HepG2 (cell line): ENCODE results near the gene DNAJC1. TPM values are rescaled to one million over a fixed set of nuclear protein-coding genes. Genes with fewer than 3 reads are reported as not detected.
"Not testable (repeated sequence)": the region's sequence is repeated elsewhere in the genome, so short reads cannot be mapped to it uniquely, and the experiment has no call there.

ENCODE experiments used
- ATAC-seq: fragments of 200-7000 bp; cut with Tn5 transposase; 3 replicates; pipeline ENCODE4 v1.9.1; 2020; ENCODE audit warnings: mild to moderate bottlenecking, moderate library complexity
- BruUV-seq: library from RNA; stranded (reverse); fragments of 400-500 nt; replicated peaks from 2 replicates; lab custom pipeline; 2021; lab: Mats Ljungman, UMichigan
- CTCF ChIA-PET: fragments of 300-600 bp; formaldehyde crosslinking; extraction: SDS; loops from one replicate; lab custom pipeline; 2021; ENCODE audit warnings: low total read pairs, inconsistent platforms, low intra/inter-chr PET ratio; lab: Yijun Ruan, JAX
- POLR2A ChIA-PET: fragments of 350-600 bp; sonication (Branson Sonifier 250); formaldehyde crosslinking; loops from one replicate; lab custom pipeline; 2020; ENCODE audit warnings: antibody characterized with exemption, inconsistent platforms; lab: Yijun Ruan, JAX
- DNase-seq: peaks from one replicate; pipeline ENCODE4 v3.0.0-alpha.2; 2015; ENCODE audit warnings: low spot score
- FAIRE-seq: peaks from 3 replicates; lab custom pipeline; 2011; peaks lifted over from hg19 to GRCh38; lab: Jason Lieb, UNC
- H2AFZ ChIP-seq: one replicate; pipeline ENCODE4 v1.6.1; 2011; ENCODE audit warnings: low read length, inconsistent platforms
- H3K27ac ChIP-seq: fragments of 300-600 bp; 3 replicates; pipeline ENCODE4 v1.8.0; 2011; ENCODE audit warnings: mixed run types, mild to moderate bottlenecking, mixed read lengths, low read length, inconsistent platforms; ENCODE audit not compliant: insufficient read depth; ENCODE audit errors: extremely low read length
- H3K27me3 ChIP-seq, 2 experiments: fragments of 200-600 bp in 1 of 2; 2 replicates in 1 of 2; 3 replicates in 1 of 2; pipeline versions ENCODE4 v1.6.0 to v1.8.0; 2011; ENCODE audit warnings: low read length in 2 of 2, mild to moderate bottlenecking in 2 of 2, moderate library complexity in 2 of 2, inconsistent platforms in 1 of 2; ENCODE audit not compliant: insufficient read depth in 2 of 2, control insufficient read depth in 1 of 2
- H3K36me3 ChIP-seq, 2 experiments: fragments of 200-600 bp in 1 of 2; replicated peaks in 1 of 2; 2 replicates in 1 of 2; 3 replicates in 1 of 2; pipeline versions ENCODE4 v1.5.1 to v1.8.0; 2011; ENCODE audit warnings: low read length in 2 of 2, inconsistent platforms in 1 of 2; ENCODE audit not compliant: insufficient read depth in 2 of 2, control insufficient read depth in 1 of 2
- H3K4me1 ChIP-seq: 2 replicates; pipeline ENCODE4 v1.5.1; 2012; ENCODE audit warnings: low read length, inconsistent platforms; ENCODE audit not compliant: insufficient read depth
- H3K4me2 ChIP-seq: 2 replicates; pipeline ENCODE4 v1.6.0; 2011; ENCODE audit warnings: low read depth, low read length, inconsistent platforms
- H3K4me3 ChIP-seq, 3 experiments: fragments of 200-600 bp in 1 of 3; sonication (generic), shearing (Covaris generic) in 1 of 3; replicated peaks in 1 of 3; 2 replicates each; pipeline ENCODE4 v1.5.1; 2011 to 2016; ENCODE audit warnings: low read length in 3 of 3, inconsistent platforms in 2 of 3, low read depth in 2 of 3, mild to moderate bottlenecking in 2 of 3, control low read depth in 1 of 3, mixed read lengths in 1 of 3; ENCODE audit not compliant: insufficient read depth in 1 of 3
- H3K79me2 ChIP-seq: one replicate; pipeline ENCODE4 v1.6.1; 2011; ENCODE audit warnings: low read length, inconsistent platforms; ENCODE audit not compliant: insufficient read depth
- H3K9ac ChIP-seq: 2 replicates; pipeline ENCODE4 v1.6.0; 2011; ENCODE audit warnings: mild to moderate bottlenecking, low read depth, low read length, inconsistent platforms; ENCODE audit not compliant: insufficient read depth
- H3K9me3 ChIP-seq: 2 replicates; pipeline ENCODE4 v1.5.1; 2012; ENCODE audit warnings: mild to moderate bottlenecking, low read length
- H4K20me1 ChIP-seq: 2 replicates; pipeline ENCODE4 v1.6.0; 2011; ENCODE audit warnings: inconsistent platforms, mild to moderate bottlenecking, low read length, moderate library complexity; ENCODE audit not compliant: insufficient read depth
- FOXA1 ChIP-seq, 2 experiments: fragments of 450-650 bp in 1 of 2; sonication (generic) in 1 of 2; formaldehyde crosslinking in 1 of 2; IDR thresholded peaks; 2 replicates each; pipeline versions ENCODE4 v1.4.0 to v1.6.1; 2016 to 2020; ENCODE audit warnings: missing genetic modification reagents in 1 of 2
- FOXA3 ChIP-seq: IDR thresholded peaks from 2 replicates; pipeline ENCODE4 v1.6.1; 2016; ENCODE audit warnings: missing genetic modification reagents, missing compliant biosample characterization
- ZMYM4 ChIP-seq: sonication (generic); formaldehyde crosslinking; IDR thresholded peaks from 2 replicates; pipeline ENCODE4 v1.8.1; 2023; ENCODE audit warnings: mild to moderate bottlenecking, missing genetic modification reagents
- WGBS: methylation state at CpG from one replicate; pipeline ENCODE4 v1.1.6; 2017; ENCODE audit warnings: low lambda C conversion rate; 5-methylcytosine and 5-hydroxymethylcytosine counted together
- in situ Hi-C: cut with HindIII; loops from 2 replicates; pipeline ENCODE4 v1.10.0; 2017; ENCODE audit warnings: low pct_unique_long_range_greater_than_20kb; ENCODE audit not compliant: extremely low pct_ligation_motif_present
- intact Hi-C: fragments of 100-400 bp; cut with micrococcal nuclease; formaldehyde crosslinking; loops from one replicate; pipeline ENCODE4 v1.10.0; 2022; ENCODE audit not compliant: unreplicated experiment
- polyA plus RNA-seq, 8 experiments: library from polyadenylated mRNA; depleted of rRNA in 3 of 8; stranded (reverse) in 7 of 8; unstranded in 1 of 8; fragments of >200 nt; fragmentation: Illumina TruSeq in 4 of 8; extraction: Trizol in 4 of 8; gene quantifications; 2 replicates each; pipeline versions ENCODE4 v1.2.1 to v1.2.3, GENCODE V29; 2011 to 2016; ENCODE audit warnings: low read depth in 4 of 8, missing spikeins in 1 of 8, mixed read lengths in 1 of 8; ENCODE audit not compliant: insufficient read depth in 1 of 8
- total RNA-seq, 5 experiments: library from RNA; depleted of rRNA; stranded (reverse); fragments of >200 nt; fragmentation: Illumina TruSeq; extraction: Trizol; gene quantifications; 2 replicates each; pipeline ENCODE4 v1.2.3, GENCODE V29; 2016; ENCODE audit warnings: low read depth in 1 of 5
- TF ChIP-seq, protein P1 (sequence below): IDR thresholded peaks from 2 replicates; pipeline ENCODE4 v1.6.1; 2016; ENCODE audit warnings: low read depth
- TF ChIP-seq, protein P2 (sequence below): sonication (generic); formaldehyde crosslinking; IDR thresholded peaks from 2 replicates; pipeline ENCODE4 v1.4.0; 2020; ENCODE audit warnings: missing genetic modification reagents
- TF ChIP-seq, protein P3 (sequence below): sonication (generic); formaldehyde crosslinking; IDR thresholded peaks from 2 replicates; pipeline ENCODE4 v1.4.0; 2020; ENCODE audit warnings: missing genetic modification reagents, borderline replicate concordance

The DNAJC1 gene
- total and polyA plus RNA-seq, 2 of the 13 experiments (the other 11 are each of a cell fraction or from before 2014, with no cell fraction given) = 9.9 to 16.6 TPM

DNA sequence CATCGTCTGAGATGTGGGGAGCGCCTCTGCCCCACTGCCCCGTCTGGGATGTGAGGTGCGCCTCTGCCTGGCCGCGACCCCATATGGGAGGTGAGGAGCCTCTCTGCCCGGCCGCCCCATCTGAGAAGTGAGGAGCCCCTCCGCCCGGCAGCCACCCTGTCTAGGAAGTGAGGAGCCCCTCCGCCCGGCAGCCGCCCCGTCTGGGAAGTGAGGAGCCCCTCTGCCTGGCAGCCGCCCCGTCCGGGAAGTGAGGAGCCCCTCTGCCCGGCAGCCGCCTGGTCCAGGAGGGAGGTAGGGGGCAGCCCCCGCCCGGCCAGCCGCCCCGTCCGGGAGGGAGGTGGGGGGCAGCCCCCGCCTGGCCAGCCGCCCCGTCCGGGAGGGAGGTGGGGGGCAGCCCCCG, 166.0 kb downstream of the DNAJC1 start:
- H3K4me2 ChIP-seq, H3K27ac ChIP-seq, DNase-seq, ATAC-seq, FAIRE-seq, H3K9ac ChIP-seq, H4K20me1 ChIP-seq, CTCF ChIA-PET, in situ Hi-C loops, H2AFZ ChIP-seq, H3K4me3 ChIP-seq, H3K79me2 ChIP-seq, H3K36me3 ChIP-seq, H3K27me3 ChIP-seq, H3K4me1 ChIP-seq, POLR2A ChIA-PET, H3K9me3 ChIP-seq, BruUV-seq, intact Hi-C loops: not testable (repeated sequence)
- WGBS = 94% methylated on average over 6 of the region's 29 CpGs

DNA sequence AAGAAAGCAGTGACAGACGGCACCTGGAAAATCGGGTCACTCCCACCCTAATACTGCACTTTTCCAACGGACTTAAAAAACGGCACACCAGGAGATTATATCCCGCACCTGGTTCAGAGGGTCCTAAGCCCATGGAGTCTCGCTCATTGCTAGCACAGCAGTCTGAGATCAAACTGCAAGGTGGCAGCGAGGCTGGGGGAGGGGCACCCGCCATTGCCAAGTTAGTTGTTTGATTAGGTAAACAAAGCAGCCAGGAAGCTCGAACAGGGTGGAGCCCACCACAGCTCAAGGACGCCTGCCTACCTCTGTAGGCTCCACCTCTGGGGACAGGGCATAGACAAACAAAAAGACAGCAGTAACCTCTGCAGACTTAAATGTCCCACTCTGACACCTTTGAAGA, 169.0 kb downstream of the DNAJC1 start:
- POLR2A ChIA-PET; CTCF ChIA-PET; H4K20me1 ChIP-seq; TF ChIP-seq FOXA1 (IDR thresholded peaks at IDR 0.05): not testable (repeated sequence)
- TF ChIP-seq FOXA1 (CRISPR knock-in tag; IDR thresholded peaks at IDR 0.05) (0 out of 2 replicates have a peak, but pooled peaks have one; percentile 25), FOXA3 (CRISPR knock-in tag) (peak; percentile 40; the same call in 1 of the 2 replicates), ZMYM4 (CRISPR knock-in tag) (0 out of 2 replicates have a peak, but pooled peaks have one; percentile 49)
- TF ChIP-seq, protein P1, sequence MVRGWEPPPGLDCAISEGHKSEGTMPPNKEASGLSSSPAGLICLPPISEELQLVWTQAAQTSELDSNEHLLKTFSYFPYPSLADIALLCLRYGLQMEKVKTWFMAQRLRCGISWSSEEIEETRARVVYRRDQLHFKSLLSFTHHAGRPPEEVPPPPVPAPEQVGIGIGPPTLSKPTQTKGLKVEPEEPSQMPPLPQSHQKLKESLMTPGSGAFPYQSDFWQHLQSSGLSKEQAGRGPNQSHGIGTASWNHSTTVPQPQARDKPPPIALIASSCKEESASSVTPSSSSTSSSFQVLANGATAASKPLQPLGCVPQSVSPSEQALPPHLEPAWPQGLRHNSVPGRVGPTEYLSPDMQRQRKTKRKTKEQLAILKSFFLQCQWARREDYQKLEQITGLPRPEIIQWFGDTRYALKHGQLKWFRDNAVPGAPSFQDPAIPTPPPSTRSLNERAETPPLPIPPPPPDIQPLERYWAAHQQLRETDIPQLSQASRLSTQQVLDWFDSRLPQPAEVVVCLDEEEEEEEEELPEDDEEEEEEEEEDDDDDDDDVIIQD = peak; percentile 45; the same call in 1 of the 2 replicates
- TF ChIP-seq, protein P2, sequence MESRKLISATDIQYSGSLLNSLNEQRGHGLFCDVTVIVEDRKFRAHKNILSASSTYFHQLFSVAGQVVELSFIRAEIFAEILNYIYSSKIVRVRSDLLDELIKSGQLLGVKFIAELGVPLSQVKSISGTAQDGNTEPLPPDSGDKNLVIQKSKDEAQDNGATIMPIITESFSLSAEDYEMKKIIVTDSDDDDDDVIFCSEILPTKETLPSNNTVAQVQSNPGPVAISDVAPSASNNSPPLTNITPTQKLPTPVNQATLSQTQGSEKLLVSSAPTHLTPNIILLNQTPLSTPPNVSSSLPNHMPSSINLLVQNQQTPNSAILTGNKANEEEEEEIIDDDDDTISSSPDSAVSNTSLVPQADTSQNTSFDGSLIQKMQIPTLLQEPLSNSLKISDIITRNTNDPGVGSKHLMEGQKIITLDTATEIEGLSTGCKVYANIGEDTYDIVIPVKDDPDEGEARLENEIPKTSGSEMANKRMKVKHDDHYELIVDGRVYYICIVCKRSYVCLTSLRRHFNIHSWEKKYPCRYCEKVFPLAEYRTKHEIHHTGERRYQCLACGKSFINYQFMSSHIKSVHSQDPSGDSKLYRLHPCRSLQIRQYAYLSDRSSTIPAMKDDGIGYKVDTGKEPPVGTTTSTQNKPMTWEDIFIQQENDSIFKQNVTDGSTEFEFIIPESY (CRISPR knock-in tag) = peak; percentile 75; the same call in 1 of the 2 replicates
- TF ChIP-seq, protein P3, sequence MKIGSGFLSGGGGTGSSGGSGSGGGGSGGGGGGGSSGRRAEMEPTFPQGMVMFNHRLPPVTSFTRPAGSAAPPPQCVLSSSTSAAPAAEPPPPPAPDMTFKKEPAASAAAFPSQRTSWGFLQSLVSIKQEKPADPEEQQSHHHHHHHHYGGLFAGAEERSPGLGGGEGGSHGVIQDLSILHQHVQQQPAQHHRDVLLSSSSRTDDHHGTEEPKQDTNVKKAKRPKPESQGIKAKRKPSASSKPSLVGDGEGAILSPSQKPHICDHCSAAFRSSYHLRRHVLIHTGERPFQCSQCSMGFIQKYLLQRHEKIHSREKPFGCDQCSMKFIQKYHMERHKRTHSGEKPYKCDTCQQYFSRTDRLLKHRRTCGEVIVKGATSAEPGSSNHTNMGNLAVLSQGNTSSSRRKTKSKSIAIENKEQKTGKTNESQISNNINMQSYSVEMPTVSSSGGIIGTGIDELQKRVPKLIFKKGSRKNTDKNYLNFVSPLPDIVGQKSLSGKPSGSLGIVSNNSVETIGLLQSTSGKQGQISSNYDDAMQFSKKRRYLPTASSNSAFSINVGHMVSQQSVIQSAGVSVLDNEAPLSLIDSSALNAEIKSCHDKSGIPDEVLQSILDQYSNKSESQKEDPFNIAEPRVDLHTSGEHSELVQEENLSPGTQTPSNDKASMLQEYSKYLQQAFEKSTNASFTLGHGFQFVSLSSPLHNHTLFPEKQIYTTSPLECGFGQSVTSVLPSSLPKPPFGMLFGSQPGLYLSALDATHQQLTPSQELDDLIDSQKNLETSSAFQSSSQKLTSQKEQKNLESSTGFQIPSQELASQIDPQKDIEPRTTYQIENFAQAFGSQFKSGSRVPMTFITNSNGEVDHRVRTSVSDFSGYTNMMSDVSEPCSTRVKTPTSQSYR (CRISPR knock-in tag) = peak; percentile 81; the same call in 1 of the 2 replicates
- TF ChIP-seq, all 625 proteins: peak for 6; not testable (repeated sequence) for 619
- H3K27me3 ChIP-seq, H3K4me3 ChIP-seq, H3K27ac ChIP-seq, ATAC-seq, H3K79me2 ChIP-seq, H3K4me1 ChIP-seq, intact Hi-C loops, FAIRE-seq, H2AFZ ChIP-seq, H3K36me3 ChIP-seq, BruUV-seq, H3K4me2 ChIP-seq, in situ Hi-C loops, H3K9ac ChIP-seq: not testable (repeated sequence)
- 67% methylated on average over 4 of the region's 10 CpGs for WGBS
- H3K9me3 ChIP-seq = peaks cover 18% of the 10 kb centered on the region
- peak; percentile 13 for DNase-seq
